GM19328 (cell line): Measurements from ENCODE around the gene LRRIQ4.

Experiments
- ATAC-seq: cut with Tn5 transposase; IDR thresholded peaks from one replicate; pipeline ENCODE4 v1.9.1; 2021; ENCODE audit warnings: mild to moderate bottlenecking, moderate library complexity; ENCODE audit not compliant: unreplicated experiment

LRRIQ4 gene

GRCh38 chr3:169850618-169851017 lies 37.9 kb downstream of the LRRIQ4 start:
- no peak for ATAC-seq

DNA sequence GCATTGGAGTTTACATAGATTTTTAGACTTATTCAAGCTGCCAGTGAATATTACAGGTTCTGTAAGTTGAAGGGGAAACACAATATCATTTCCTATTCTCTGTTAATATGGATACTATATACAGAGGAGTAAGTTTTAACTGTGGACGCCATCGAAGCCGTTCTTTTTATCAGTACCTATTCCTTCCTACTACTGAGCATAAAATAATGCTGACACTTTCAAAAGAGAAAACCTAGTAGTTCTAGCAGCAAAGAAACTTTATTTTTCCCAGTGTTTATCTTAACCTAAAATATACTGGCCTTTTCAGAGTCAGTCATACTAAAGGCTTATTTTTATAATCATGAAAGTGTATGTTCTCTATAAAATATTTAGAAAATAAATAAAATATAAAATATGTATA lies 42.8 kb downstream of the LRRIQ4 start:
- ATAC-seq: no peak

GRCh38 chr3:169857811-169858210 lies 45.1 kb downstream of the LRRIQ4 start:
- no peak for ATAC-seq

DNA sequence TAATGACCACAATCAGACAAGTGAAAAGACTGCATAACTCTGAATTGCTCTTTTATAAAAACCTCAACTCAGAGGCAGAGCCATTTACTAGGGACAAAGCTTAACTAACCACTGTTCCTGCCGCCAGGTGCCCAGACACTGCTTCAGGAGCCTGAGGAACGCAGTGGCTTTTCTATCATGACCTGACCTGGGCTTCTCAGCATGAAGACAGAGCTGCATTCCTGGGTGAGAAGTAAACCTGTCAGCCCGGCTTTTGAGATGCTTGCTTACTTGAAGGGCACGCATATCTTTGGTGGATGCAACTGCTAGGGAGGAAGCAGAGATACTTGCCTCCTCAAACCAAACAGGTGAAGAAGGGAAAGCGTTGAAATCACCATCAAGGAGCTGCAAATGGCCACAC lies 49.2 kb downstream of the LRRIQ4 start:
- ATAC-seq: no peak

- no peak for ATAC-seq
These were observed 50.8 kb downstream of the LRRIQ4 start for GRCh38 chr3:169863458-169863899.

DNA sequence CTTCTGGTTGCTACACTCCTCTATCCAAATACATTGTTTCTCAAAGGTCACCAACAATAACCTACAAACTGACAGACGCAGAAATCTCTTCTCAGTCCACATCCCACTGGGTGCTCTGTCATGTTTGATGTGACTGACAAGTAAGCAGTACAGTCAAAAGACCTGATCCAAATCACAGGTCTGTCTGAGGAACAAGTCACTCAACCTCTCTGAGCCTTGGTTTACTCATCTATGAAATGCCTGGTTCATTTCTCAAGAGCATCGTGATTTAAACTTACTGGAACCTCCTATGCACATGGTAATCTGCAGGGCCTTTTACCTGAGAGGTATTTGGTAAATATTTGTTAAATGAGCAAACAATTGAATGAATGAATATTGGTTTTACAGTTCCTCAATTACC lies 51.6 kb downstream of the LRRIQ4 start:
- no peak for ATAC-seq

- ATAC-seq: no peak
These were observed 52.6 kb downstream of the LRRIQ4 start for GRCh38 chr3:169865176-169865767.

DNA sequence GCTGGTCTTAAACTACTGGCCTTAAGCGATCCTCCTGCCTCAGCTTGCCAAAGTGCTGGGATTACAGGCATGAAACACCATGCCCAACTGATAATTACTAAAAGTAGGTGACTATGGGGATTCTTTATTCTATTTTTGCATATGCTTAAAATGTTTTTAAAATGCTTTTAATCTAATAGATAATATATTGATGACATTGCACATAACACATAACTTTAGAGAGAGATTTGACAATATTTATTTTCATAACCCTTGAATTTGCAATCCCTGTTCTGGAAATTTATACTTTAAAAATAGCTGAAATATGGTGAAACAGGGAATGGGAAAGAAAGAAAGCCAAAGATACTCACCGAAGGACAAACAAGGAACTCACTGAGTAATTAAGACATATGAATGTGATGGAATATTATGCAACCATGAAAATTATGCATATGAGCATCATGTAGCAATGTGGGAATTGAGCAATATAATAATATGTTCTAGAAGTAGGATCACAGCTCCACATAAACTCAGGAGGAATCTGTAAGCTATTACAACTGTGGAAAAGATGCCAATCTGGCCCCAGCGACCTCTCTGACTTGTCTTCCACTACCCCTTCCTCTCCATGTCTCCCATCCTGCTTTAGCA lies 55.0 kb downstream of the LRRIQ4 start:
- ATAC-seq: no peak

- no peak for ATAC-seq
These were observed 55.7 kb downstream of the LRRIQ4 start for GRCh38 chr3:169868369-169868768.

DNA sequence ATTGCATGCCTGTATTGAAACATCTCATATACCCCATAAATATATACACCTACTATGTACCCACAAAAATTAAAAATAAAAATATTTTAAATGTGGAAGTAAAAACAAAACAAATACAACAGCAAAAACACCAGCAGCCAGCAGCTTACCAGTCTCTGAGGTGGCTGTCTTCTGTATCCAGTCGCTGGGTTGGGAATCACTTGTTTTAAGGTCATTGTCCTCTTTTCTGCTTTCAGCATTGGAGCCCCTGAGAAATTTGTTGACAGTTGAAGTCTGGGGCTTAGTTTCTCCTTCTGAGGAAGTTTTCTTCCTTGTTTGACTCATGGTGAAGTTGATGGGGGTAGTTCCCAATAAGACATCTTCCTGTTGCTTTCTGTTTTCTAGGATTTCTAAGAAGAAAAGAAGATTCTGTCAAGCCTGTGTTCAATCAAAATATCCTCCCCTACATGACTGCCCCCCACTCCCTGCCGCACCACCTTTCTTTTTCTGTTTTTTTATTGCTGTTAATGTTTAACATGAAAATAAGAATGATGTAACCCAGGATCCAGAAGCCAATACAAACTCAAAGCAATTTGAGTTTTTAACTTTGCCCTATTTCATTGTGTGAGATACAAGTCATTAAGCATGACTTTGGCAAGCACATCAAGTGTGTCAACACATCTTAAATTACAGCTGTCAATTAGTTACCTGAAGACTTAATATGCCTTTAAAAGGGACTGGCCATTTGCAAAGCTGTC lies 57.0 kb downstream of the LRRIQ4 start, which contains the start of gene LRRC31:
TSS of gene LRRC31 (minus strand) at position 452 of the 737 bp plus-strand sequence. CDS start at position 324, 128 bp downstream.
- no peak for ATAC-seq

GRCh38 chr3:169871129-169871886 lies 58.6 kb downstream of the LRRIQ4 start:
- no peak for ATAC-seq

- no peak for ATAC-seq
These were observed 66.4 kb downstream of the LRRIQ4 start for GRCh38 chr3:169879013-169879557.

- ATAC-seq: no peak
These were observed 67.3 kb downstream of the LRRIQ4 start for GRCh38 chr3:169879845-169880575.

DNA sequence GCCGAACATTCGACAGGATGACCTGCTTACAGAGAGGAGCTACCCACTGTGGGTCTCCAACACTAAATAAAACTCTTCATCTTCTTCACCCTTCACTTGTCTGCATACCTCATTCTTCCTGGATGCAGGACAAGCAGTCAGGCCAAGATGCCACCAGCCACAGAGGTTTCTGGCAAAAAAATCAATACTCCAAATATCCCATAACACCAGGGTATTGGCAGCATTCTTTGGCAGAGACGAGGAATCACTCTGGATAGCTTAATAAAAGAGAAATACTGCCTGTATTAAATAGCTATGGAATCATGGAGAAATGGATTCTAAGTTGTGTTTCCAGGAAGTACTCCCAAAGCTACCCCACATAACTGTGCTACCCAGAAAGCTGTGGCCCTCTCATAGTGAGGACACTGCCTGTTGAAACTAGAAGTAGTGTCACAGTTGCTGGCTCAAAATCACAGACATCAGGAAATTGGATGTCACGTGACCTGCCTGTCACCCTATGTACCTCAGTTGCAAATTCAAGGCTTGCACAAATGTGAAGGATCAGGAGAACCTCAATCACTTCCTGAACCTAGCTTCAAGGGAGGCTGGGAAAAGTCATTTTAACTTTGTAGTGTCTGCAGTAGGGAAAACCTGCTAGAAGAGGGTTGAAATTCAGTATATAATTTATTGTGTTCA lies 68.0 kb downstream of the LRRIQ4 start:
- no peak for ATAC-seq

- no peak for ATAC-seq
These were observed 74.0 kb downstream of the LRRIQ4 start for GRCh38 chr3:169886671-169887070.
